Frontal cortex (tissue), 4 donors: ENCODE data around the gene PPA1. TPM values are rescaled to one million over a fixed set of nuclear protein-coding genes. Genes with fewer than 3 reads are reported as not detected.
"Not testable (repeated sequence)": the region's sequence is repeated elsewhere in the genome, so short reads cannot be mapped to it uniquely, and the experiment has no call there.

Source experiments
- DNase-seq, 2 donors: peaks; one replicate each; pipeline ENCODE4 v3.0.0; 2012; ENCODE audit warnings: low spot score in 2 of 2
- FAIRE-seq: peaks from 2 replicates; lab custom pipeline; 2012; peaks lifted over from hg19 to GRCh38; lab: Jason Lieb, UNC
- total RNA-seq: library from RNA; depleted of rRNA; stranded (reverse); fragments of >200 nt; gene quantifications from one replicate; pipeline ENCODE4 v1.2.3, GENCODE V29; 2014
- donor health status: control.
- donor health status: control.
- donor health status: control.

PPA1 gene
- total RNA-seq, 1 donor from 2014 or later, result 351 TPM

DNA sequence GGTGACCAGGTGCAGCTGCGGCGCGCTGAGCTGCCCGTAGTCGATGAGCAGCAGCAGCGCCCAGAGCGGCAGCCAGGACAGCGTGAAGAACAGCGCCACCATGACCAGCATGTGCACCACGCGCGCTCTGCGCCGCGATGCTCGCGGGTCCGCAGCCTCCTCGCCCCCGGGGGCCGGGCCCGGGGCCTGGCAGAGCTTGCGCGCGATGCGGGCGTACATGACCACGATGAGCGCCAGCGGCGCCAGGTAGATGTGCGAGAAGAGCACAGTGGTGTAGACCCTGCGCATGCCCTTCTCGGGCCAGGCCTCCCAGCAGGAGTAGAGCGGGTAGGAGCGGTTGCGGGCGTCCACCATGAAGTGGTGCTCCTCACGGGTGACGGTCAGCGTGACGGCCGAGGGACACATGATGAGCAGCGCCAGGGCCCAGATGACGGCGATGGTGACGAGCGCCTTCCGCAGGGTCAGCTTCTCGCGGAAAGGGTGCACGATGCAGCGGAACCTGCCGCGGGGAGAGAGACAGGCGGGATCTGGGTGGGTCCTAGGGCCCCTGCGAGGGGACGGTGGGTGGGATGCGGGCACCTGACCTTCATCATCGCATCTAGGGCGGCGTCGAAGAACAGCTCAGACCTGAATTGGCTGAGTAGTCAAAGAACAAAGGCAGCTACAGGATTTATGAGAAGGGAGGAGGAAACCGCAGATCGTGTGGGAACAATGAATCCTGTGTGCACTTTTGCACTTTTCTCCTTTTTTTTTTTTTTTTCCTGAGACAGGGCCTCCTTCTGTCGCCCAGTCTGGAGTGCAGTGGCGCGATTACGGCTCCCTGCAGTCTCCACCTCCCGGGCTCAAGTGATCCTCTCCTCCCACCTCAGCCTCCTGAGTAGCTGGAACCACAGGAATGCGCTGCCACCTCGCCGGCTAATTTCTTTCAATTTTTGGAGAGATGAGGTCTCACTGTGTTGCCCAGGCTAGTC is 22.4 kb upstream of the PPA1 start:
- DNase-seq, result no peak
- no peak for FAIRE-seq

DNA sequence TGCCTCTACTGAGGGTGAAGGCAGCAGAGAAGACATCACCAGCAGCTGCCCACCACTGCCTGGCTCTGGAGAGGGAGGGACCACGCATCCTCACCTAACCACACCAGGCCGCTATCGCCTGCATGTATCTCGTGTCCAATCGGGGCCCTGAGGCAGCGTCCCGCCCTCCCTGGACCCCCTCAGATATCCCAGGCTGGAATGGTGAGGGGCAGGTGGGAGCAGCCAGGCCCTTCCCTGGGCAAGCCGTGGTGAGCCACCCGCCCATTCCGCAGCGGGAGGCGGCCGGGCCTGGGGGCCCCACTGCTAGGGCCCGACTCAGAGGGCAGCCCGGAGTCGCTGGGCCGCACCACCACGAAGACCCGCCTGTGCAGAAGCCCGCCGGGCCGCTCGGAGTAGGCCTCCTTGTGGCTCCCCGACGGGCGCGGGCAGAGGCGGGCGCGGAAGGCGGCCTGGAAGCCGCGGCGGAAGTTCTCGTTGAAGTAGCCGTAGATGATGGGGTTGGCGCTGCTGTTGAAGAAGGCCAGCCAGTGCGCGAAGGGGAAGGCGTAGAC is 21.6 kb upstream of the PPA1 start:
- no peak for FAIRE-seq
- DNase-seq, result no peak

DNA sequence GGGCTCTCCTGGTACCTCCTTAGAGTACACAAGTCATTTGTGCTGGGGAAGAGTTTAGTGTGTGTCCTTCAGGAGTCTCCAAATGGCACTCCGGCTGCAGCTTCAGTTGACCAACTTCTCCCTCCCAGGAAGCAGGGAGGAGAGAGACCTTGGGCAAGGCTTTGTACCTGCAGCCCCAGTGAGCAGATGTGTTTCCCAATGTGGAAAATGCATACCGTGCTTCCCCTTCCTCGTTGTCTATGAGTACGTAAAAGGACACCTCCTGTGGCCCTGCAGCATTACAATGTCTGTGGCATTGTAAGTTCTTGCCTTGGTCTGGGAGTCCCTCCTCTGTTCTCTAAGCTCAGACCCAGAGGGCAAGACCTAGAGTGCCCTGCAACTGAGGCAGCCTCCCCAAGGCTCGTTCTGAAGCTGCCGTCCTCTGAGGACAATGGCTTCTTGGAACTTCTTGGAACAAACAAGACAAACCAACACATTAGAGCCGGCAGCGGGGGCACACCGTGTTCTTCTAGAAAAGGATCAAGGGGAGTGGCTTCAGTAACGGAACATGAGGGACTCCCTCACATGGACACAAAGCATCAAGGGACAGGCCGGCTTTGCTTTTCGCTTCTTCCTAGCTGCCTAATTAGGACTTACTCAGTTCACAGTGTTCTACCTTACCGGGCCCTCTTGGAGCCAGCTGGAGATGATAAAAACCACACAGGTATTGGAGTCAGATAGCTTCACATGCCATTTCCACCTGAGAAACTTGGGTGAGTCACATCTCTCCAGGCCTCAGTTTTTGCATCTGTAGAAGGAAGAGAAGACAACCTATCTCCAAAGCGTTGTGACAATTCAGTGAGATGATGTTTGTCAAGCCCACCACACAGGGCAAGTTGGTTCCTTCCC is 20.9 kb upstream of the PPA1 start:
- FAIRE-seq (no peak), DNase-seq (no peak)

DNA sequence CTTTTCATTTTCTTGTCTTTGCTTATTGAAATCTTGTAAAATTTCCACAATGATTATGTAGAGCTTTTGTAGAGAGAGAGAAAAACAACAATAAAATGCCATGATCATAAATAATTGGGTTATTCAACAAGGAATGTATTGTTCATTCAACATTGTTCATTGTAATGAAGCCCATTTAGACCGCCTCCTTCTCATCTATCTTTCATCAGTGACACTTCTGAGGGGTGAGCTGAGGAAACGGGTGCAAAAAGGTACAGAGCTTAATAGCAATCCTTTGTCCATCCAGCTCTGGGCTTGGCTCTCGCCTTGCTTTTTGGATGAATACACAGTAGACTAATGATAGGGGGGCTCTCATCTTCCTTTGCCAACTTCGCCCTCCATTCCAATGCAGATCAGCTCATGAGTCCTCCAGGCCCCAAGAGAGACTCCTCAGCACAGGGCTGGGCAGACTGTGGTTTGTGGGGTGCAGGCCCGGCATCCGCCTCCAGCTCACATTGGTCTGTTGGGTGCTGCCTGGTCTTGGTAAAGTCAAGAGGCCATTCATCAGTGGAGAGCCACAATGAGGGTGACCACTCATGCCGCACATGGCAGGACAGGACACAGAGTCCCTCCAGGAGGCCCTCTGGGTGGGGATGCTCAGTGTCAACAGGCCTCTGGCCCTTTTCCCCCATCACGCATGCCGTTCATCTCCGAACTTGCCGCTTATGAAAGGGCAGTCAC is 17.9 kb upstream of the PPA1 start:
- DNase-seq, result no peak

DNA sequence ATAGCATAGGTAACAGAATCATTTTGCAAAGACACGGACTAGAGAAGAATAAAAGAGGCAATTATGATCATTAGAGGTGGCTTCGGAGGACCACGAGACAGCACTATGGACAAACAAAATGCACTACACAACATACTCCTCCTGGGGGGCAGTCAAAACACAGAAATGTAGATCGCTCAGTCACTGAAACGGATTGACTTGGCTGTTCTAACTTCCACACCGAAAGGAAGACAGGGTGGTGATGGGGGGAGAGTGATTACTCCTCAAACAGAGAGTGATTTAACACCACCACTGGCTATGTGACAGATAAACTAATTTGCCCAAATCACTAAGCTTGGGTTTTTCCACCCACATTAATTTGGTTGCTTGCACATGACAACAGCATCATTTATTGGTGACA is 14.1 kb upstream of the PPA1 start:
- no peak for FAIRE-seq
- no peak for DNase-seq

More for the DNA sequence above, 17.9 kb upstream of the PPA1 start:
- FAIRE-seq, result no peak

DNA sequence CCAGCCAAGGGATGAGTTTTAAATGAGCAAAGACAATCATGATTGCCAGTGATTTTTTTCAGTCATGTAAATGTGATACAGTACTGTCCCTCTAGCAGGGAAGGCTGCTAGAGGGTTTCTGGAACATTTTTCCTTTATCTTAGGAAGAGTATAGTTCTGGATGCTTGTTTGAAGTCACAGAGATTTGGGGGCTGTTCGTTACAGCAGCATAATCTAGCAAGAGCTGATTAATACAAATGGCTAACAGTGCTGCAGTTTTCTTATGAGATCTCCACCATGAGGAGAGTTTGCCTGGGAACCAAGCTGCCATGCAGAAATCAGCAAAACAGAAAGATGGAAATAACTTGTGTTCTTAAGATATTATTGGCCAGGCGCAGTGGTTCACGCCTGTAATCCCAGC is 7.9 kb upstream of the PPA1 start:
- DNase-seq (no peak), FAIRE-seq (no peak)

DNA sequence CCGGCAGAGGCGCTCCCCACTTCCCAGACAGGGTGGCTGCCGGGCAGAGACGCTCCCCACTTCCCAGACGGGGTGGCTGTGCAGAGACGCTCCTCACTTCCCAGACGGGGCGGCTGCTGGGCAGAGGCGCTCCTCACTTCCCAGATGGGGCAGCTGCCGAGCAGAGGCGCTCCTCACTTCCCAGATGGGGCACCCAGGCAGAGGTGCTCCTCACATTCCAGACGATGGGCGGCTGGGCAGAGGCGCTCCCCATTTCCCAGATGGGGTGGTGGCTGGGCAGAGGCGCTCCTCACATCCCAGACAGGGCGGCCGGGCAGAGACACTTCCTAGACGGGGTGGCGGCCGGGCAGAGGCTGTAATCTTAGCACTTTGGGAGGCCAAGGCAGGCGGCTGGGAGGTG is 6.8 kb upstream of the PPA1 start:
- not testable (repeated sequence) for FAIRE-seq, DNase-seq

DNA sequence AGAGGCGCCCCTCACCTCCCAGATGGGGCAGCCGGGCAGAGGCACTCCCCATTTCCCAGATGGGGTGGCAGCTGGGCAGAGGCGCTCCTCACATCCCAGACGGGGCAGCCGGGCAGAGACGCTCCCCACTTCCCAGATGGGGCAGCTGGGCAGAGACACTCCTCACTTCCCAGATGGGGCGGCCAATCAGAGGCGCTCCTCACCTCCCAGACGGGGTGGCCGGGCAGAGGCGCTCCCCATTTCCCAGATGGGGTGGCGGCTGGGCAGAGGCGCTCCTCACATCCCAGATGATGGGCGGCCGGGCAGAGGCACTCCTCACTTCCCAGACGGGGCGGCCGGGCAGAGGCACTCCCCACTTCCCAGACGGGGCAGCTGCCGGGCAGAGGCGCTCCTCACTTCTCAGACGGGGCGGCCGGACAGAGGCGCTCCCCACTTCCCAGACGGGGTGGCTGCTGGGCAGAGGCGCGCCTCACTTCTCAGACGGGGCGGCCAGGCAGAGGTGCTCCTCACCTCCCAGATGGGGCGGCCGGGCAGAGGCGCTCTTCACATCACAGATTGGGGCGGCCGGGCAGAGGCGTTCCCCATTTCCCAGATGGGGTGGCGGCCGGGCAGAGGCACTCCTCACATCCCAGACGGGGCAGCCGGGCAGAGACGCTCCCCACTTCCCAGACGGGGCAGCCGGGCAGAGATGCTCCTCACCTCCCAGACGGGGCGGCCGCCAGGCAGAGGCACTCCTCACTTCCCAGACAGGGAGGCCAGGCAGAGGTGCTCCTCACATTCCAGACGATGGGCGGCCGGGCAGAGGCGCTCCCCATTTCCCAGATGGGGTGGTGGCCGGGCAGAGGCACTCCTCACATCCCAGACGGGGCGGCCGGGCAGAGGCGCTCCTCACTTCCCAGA is 6.1 kb upstream of the PPA1 start:
- FAIRE-seq, DNase-seq: not testable (repeated sequence)

DNA sequence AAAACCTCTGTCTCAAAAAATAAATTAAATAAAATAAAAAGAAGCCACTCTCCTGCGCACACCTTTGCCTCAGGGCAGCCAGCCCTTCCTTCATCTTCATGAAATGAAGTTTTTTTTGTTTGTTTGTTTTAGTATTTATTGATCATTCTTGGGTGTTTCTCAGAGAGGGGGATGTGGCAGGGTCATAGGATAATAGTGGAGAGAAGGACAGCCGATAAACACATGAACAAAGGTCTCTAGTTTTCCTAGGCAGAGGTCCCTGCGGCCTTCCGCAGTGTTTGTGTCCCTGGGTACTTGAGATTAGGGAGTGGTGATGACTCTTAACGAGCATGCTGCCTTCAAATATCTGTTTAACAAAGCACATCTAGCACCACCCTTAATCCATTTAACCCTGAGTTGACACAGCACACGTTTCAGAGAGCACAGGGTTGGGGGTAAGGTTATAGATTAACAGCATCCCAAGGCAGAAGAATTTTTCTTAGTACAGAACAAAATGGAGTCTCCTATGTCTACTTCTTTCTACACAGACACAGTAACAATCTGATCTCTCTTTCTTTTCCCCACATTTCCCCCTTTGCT is 4.8 kb upstream of the PPA1 start:
- not testable (repeated sequence) for DNase-seq, FAIRE-seq

DNA sequence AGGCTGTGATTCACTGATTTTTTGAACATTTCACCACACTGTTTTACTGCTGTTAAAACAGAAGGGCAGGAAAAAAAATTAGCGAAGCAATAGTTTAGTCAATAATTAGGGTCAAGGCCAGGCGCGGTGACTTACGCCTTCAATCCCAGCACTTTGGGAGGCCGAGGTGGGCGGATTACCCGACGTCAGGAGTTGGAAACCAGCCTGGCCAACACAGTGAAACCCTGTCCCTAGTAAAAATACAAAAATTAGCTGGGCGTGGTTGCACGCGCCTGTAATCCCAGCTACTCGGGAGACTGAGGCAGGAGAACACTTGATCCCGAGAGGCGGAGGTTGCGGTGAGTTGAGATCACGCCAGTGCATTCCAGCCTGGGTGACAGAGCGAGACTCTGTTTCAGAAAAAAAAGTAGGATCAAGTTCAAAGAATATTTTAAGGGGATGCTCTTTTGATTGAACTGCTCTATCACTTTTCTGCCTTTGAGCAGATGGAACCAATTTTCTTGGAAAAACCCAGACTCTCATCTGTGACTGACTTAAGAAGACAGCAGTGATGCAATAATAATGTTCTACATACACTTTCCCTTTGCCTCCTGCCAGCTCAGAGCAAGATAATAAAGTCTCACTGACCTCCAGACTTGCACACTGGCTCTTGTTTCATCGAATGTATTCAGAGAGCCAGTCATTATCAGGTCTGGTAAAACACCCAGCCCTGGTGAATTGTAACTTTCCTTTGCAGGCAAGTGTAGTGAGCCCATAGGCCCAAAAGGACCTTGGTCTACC is 1.6 kb upstream of the PPA1 start:
- no peak for DNase-seq
- FAIRE-seq, result no peak

DNA sequence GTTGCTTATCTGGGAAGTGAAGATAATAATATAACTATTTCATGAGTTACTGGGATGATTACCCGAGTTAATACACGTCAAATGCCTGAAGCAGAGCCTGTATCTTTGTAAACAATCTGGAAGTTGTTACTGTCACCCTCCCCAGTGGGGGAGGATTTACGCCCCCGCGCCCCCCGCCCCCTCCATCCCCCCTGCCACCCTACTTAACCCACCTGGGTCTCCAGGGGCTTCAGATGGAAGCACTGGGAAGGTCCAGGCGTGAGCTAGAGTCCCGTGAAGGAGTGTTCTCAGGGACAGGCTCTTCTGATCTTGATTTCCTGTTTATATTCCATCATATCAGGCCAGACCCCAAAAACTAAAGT is 691 bp upstream of the PPA1 start:
- FAIRE-seq, result no peak
- DNase-seq, result no peak

DNA sequence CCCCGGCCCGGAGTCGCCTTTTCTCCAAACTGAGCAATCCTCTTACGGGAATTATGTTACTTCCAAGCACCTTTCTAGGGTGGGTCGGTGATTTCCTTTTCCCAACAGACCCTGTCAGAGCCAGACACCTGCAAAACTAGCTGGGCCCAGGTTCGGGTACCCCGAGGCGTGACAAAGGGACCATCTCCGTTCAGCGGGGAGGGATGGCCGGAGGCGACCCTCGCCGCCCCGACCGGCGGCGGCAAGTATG is 445 bp downstream of the PPA1 start:
- FAIRE-seq (no peak), DNase-seq (no peak)

DNA sequence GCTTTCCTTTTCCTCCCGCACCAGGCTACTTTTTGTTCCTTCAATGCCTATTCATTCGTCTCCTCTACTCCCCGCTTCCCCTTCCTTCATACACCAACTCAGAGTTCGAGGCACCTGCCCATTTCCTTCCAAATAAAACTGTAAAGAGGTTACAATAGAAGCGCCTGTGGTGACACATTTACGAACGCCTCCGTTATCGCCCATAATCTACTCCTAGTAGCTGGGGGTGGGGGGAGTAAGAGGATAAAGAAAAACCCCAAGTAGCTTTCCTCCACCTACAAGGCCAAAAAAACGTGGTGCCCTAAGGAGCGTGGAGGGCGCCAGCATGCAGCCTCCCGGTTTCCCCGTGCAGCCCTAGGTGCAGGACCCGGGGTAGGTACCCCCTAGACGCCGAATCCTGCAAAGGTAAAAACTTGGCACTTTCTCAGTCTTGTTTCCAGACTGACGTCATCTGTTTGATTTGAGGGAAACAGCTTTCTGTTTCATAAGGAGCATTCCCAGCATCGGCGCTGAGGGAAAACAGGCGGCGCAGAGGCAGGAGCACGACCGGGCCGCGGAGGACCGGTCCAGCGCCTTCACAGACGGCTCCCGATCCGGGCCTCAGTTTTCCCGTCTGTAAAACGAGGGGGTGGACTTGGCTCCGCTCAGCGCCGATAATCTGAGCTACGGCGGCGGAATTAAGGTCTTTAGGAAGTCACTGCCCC is 922 bp downstream of the PPA1 start:
- no peak for FAIRE-seq
- no peak for DNase-seq

DNA sequence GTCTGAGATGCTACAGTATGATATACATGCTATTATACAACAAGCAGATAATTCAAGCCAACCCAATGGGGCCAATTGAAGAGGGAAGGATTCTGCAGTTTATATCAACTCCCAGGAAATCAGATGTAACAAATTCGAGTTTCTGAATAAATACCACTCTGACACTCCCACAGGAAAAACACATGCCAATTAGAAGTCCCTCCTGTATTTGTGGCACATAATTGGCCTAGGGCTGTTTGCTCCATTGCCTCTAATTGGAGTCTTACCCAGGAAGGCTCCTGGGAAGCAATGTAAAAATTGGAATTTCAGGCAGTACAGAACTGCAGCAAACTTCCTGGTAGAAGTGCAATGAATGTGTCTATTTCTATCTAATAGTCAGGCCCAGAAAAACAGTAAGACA is 4.7 kb downstream of the PPA1 start:
- FAIRE-seq (no peak), DNase-seq (no peak)

DNA sequence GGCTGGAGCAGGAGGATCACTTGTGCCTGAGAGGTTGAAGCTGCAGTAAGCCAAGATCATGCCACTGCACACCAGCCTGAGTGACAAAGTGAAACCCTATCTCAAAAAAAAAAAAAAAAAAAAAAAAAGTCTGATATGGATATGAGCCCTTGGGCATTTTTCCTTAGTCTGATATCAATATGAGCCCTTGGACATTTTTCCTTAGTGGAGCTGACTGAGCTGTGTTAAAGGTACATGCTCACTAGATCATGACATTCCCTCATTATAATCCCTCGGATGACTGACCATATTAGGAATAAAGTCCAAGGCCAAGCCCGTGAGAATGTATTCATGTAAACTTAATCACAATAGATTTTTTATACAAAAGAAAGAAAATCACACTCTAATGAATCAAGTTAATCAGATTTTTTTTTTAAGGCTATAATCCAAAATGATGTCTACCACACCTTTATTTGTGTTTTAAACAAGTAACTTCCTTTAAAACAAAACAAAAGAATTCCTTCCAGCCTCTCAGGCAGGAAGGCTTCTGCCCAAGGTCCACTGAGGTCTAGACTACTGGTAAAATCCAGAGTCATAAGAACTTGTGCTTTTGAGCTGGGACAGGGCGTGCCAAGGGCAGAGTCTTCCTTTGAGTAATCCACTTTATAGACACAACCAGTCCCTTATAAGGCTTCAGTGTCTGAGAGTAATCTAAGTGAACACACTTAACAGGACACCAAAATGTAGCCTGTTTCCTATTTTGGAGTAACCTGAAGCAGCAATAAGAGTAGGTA is 5.5 kb downstream of the PPA1 start:
- DNase-seq (no peak), FAIRE-seq (no peak)

DNA sequence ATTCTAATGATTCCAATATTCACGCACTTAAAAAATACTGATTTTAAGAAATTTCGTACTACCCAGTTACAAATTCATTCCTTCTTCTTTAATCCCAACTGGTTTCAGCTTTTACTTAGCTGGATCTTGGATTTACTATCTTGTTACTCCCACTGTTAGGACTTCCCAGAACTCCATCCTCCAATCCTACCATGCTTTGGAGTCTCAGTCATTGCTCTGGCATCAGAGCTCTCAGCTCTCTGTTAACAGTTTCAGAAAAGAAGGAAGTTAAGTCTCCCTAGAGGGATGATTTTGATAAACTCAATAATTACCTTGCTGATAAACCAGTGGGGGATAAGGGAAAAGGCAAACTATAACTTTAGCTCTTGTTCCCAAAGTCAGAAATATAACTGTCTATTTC is 9.5 kb downstream of the PPA1 start:
- no peak for FAIRE-seq

More for the DNA sequence above, 9.5 kb downstream of the PPA1 start:
- no peak for DNase-seq
